CD4-positive, alpha-beta T cell treated with Interleukin-17A for 4 hours (primary cell): Measurements from ENCODE around the gene CHRNB2.
A peak's percentile ranks its signal among the peaks of the same experiment; 100 is the strongest.

Experiments
- DNase-seq: peaks from one replicate; pipeline ENCODE4 v3.0.0-alpha.2; 2020; ENCODE audit warnings: mixed read lengths

CHRNB2 gene

DNA sequence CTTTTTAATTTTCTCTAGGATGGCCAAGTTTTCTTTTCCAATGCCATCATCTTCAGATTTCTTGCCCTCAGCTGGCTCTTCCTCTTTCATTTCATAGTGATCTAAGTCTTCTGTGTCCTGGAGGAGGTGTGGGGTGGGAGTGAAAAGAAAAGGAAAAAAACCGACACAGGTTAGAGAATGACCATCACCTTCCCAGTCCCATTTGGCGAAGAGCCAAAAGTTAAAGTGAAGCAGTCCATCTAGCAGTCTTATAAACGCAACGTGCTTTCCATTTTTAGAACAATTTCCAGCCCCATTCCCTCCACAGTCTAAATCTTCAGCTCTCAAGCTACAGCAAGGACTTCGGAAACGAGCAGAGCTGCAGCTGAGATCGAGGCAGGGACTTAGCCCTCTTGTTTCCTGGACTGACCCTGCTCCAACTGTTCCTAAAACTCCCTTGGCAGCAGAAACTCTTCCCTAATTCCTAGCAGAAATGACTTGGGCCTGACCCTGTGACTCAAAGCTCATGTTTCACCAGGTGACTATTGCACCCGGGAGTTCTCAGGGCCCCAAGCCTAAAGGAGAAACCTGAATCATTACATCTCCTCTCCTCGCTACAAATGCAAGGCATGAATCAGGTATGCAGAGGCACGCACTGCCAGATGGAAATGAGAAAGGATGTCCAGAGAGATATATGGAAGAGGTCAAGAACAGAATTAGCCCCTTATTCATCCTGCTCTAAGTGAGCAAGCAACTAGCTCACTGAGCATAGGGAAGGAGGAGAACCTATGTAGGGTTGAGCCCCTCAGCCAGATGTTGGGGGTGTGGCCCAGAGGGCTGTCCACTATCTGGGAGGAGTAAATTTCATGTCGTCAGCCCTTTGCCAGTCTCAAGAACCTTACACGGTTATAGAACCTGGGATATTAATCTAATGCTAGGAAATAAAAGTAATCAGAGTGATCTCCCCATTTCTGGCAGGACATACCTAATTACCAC lies 14.2 kb upstream of the CHRNB2 start:
- DNase-seq: no peak

DNA sequence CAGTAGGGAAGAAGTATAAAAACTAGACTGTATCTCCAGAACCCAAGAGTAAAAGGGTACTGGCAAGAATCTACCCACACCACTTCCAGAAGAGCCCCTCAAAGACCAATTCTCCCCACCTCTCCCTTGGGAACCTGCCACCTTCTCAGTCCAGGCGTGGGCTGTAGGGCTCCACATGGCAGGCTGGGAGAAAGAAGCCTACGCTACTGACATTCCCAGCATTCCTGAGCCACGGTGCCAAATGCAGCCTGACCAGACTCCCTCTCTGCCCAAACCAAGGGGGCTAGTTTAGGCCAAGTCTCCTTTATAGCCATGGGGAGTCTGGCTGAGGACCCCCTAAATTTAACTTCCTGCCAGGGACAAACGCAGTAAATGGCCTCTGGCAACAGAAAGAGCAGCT lies 11.2 kb upstream of the CHRNB2 start:
- DNase-seq: no peak

DNA sequence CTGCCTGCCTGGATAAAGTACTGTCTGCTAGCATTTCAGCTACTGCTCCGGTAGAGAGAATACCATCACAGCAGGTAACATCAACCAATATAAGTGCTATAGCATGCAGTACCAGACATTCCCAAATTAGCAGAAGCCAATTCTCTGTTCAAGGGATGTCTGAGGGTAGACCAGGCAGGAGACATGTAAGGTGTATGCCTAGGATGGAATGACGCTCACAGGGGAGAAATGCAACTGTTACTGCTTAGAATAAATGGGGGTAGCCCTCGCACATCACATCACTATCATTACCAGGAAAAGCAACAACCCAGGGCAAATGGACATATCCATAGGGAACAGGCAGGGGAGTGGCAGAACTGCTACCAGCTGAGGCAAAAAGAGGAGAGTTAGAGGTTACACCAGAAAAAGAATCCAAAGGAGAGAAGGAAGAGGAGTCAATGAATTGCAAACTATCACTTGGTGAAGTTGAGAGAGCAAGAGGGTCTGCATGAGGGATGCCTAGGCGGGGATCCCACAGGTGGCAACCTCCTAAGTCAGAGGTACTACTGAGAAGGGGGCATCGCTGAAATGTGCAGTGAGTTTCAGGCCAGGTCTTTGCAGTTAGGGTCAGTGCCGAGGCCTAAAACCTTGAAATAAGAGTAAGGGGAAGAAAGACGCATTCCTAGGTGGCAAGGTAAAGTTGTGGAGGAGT lies 10.2 kb upstream of the CHRNB2 start:
- no peak for DNase-seq

- peak; percentile 44 for DNase-seq
Measured at GRCh38 chr1:154557939-154558719, 9.4 kb upstream of the CHRNB2 start, which contains the start of gene UBE2Q1. UBE2Q1 (minus strand) TSS chr1:154558662; CDS start chr1:154558553, 109 bp downstream.

- peak; percentile 99 for DNase-seq
Measured at GRCh38 chr1:154558720-154559465, 8.7 kb upstream of the CHRNB2 start.

DNA sequence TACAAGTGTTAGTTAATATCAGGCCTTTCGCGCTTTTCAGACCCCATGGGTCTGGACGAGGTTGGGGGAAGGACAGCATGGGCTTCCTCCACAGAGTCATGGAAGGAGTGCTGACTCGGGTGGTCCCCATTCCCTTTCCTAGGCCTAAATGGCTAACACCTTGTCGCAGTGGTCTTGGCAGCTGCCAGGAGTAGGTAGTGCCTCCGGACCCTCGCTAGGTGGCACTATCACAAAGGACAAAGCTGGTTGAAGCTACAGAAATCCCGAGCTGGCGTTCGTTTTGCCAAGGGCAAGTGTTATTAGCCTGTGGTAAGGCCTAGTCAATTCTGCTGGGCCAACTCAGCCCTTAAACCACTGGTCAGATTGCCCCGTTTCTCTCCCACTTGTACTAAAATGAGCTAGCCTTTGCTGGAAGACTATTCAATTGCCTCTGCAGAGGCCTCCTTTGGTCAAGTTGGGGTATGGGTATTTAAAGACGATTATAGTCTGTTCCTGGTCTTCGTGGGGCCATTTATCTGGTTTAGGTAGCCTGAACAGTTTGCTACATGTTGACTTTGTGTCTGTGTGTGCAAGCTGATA lies 8.0 kb upstream of the CHRNB2 start:
- DNase-seq: peak; percentile 86

GRCh38 chr1:154565876-154566275 lies 1.7 kb upstream of the CHRNB2 start:
- DNase-seq: no peak

DNA sequence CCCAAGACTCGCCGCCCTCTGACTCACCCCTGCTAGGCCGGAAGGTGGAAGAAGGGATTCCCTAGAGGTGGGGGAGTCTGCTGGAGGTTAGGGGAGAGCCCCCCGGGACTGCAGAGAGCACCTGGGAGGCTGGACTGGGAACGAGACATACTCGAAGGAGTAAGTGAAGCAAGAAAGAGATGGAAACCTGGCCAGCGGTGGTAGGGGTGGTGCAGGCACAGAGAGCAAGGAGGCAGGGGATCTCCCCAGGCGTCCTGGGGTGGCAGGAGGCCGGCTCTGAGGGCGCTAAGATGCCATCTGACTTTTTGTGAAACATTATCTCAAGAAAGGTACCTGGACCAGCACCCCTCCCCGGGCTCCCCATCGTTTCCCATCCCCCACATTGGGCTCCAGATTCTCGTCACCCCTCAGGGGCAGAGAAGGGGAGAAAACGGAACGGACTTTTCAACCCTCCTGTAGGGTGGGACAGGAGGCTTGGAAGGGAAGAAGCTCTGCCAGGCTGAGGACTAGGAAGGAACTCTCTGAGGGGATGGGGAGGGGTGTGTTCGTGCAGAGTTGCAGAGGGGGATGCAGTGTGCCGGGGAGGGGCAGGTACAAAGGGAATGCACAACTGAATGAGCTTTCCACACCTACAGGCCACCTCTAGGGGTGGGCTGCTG lies 708 bp downstream of the CHRNB2 start:
- DNase-seq: no peak

DNA sequence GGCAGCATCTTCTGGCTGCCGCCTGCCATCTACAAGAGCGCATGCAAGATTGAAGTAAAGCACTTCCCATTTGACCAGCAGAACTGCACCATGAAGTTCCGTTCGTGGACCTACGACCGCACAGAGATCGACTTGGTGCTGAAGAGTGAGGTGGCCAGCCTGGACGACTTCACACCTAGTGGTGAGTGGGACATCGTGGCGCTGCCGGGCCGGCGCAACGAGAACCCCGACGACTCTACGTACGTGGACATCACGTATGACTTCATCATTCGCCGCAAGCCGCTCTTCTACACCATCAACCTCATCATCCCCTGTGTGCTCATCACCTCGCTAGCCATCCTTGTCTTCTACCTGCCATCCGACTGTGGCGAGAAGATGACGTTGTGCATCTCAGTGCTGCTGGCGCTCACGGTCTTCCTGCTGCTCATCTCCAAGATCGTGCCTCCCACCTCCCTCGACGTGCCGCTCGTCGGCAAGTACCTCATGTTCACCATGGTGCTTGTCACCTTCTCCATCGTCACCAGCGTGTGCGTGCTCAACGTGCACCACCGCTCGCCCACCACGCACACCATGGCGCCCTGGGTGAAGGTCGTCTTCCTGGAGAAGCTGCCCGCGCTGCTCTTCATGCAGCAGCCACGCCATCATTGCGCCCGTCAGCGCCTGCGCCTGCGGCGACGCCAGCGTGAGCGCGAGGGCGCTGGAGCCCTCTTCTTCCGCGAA lies 3.8 kb downstream of the CHRNB2 start:
- DNase-seq: no peak

GRCh38 chr1:154571964-154572288 lies 4.3 kb downstream of the CHRNB2 start:
- no peak for DNase-seq

- DNase-seq: no peak
Measured at GRCh38 chr1:154572468-154573167, 5.0 kb downstream of the CHRNB2 start.

GRCh38 chr1:154573168-154573510 lies 5.6 kb downstream of the CHRNB2 start:
- DNase-seq: no peak

GRCh38 chr1:154574716-154575115 lies 7.1 kb downstream of the CHRNB2 start:
- no peak for DNase-seq

DNA sequence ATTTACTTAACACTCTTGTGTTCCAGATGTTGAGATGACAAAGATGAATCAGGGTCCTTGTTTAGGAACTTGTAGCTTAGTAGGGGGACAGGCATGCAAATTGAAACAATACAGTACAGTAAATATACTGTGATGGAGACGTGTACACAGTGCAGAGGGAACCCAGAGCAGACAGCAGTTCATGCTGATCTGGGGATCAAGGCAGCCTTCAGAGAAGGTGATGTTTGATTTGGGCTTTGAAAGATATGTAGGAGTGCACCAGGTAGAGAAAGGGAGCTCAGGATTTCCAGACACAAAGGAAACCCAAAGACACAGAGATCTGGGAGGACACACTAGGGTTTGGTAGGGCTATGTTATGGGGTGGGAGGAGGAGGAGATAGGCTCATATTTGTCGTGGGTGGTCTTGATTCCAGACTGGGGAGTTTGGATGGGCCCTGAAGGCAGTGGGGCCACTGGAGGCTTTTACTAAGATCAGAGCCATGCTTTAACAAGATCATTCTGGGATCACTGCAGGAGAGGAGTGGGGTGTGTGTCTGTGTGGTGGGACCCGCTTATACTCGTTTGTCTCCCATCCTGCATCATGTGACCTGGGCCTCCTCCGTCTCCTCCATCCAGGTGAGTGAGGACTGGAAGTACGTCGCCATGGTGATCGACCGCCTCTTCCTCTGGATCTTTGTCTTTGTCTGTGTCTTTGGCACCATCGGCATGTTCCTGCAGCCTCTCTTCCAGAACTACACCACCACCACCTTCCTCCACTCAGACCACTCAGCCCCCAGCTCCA lies 7.8 kb downstream of the CHRNB2 start:
- DNase-seq: no peak

GRCh38 chr1:154575951-154576566 lies 8.5 kb downstream of the CHRNB2 start:
- DNase-seq: no peak

DNA sequence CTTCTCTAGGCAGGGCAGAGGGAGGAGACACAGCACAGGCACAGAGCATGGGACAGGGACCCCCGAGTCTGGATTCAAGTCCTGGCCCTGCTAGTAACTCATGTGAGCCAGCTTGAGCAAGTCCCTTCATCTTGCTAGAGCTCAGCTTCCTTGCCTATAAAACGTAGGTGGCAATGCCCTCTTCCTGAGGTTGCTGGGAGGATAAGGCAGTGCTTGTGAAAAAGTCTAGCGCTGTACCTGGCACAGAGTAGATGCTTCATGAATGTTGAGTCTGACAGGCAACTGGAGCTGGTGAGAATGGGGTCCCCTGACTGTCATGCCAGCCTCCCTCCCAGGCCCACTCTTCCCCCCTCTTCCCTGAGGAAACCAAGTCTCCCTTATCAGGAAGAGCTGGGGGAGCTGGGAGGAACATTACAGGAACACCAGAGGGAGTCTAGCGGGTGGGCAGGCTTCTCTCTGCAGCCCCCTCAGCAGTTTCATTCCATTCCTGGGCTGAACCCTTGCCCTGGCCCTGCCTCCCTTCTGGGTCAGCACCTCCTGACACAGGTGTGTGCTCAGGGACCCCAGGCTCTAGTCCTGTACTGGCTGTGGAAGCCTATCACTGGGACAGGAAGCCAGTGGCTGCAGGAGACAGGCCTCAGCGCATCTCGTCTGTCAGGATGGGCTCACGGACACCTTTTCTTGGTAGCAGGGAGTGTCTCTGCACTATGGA lies 9.9 kb downstream of the CHRNB2 start:
- DNase-seq: no peak

GRCh38 chr1:154578058-154578418 lies 10.5 kb downstream of the CHRNB2 start:
- no peak for DNase-seq

GRCh38 chr1:154579374-154579773 lies 11.8 kb downstream of the CHRNB2 start:
- no peak for DNase-seq
